Neural cell (in vitro differentiated cells): ENCODE results near the gene GPR84. TPM values are rescaled to one million over a fixed set of nuclear protein-coding genes. Genes with fewer than 3 reads are reported as not detected.

Experiments used
- H2AFZ ChIP-seq: fragments of 200-600, 300-800 bp; sonication (generic), shearing (Covaris generic); 2 replicates; pipeline ENCODE4 v1.6.0; 2014; ENCODE audit warnings: low read depth, mild to moderate bottlenecking, antibody characterized with exemption, low read length, moderate library complexity
- H3F3A ChIP-seq: fragments of 200-600 bp; shearing (Covaris generic); 2 replicates; pipeline ENCODE4 v1.6.1; 2016; ENCODE audit warnings: mild to moderate bottlenecking, moderate library complexity, mixed read lengths, antibody characterized with exemption, low read length; ENCODE audit not compliant: insufficient read depth, poor library complexity, severe bottlenecking
- H3K27ac ChIP-seq: fragments of 200-600, 300-800 bp; sonication (generic), shearing (Covaris generic); 2 replicates; pipeline ENCODE4 v1.5.1; 2014; ENCODE audit warnings: mild to moderate bottlenecking, low read length, moderate library complexity
- H3K27me3 ChIP-seq: fragments of 300-800, 200-600 bp; sonication (generic), shearing (Covaris generic); 2 replicates; pipeline ENCODE4 v1.6.0; 2014; ENCODE audit warnings: mild to moderate bottlenecking, low read depth, low read length, moderate library complexity; ENCODE audit not compliant: insufficient read depth
- H3K36me3 ChIP-seq: fragments of 300-800, 200-600 bp; sonication (generic), shearing (Covaris generic); 2 replicates; pipeline ENCODE4 v1.5.1; 2014; ENCODE audit warnings: mild to moderate bottlenecking, antibody characterized with exemption, low read length, moderate library complexity; ENCODE audit not compliant: insufficient read depth
- H3K4me2 ChIP-seq: fragments of 300-800, 200-600 bp; sonication (generic), shearing (Covaris generic); 2 replicates; pipeline ENCODE4 v1.6.0; 2014; ENCODE audit warnings: mild to moderate bottlenecking, low read length
- H3K4me3 ChIP-seq: fragments of 300-800, 200-600 bp; sonication (generic), shearing (Covaris generic); 2 replicates; pipeline ENCODE4 v1.5.1; 2014; ENCODE audit warnings: mild to moderate bottlenecking, low read length, moderate library complexity
- H3K79me2 ChIP-seq: fragments of 200-600 bp; shearing (Covaris generic); replicated peaks from 2 replicates; pipeline ENCODE4 v1.6.0; 2014; ENCODE audit warnings: mild to moderate bottlenecking, low read length, moderate library complexity; ENCODE audit not compliant: insufficient read depth
- H3K9ac ChIP-seq: fragments of 300-800, 200-600 bp; sonication (generic), shearing (Covaris generic); 2 replicates; pipeline ENCODE4 v1.6.1; 2016; ENCODE audit warnings: mild to moderate bottlenecking, low read length, mixed read lengths
- H3K9me2 ChIP-seq: fragments of 200-600 bp; shearing (Covaris generic); 2 replicates; pipeline ENCODE4 v1.6.1; 2016; ENCODE audit warnings: mild to moderate bottlenecking, low read length, mixed read lengths; ENCODE audit not compliant: insufficient read depth
- H3K9me3 ChIP-seq: fragments of 200-600, 300-800 bp; sonication (generic), shearing (Covaris generic); 2 replicates; pipeline ENCODE4 v1.6.1; 2016; ENCODE audit warnings: mild to moderate bottlenecking, mixed run types, low read length, moderate library complexity, mixed read lengths
- H4K20me1 ChIP-seq: fragments of 200-600 bp; shearing (Covaris generic); 2 replicates; pipeline ENCODE4 v1.6.1; 2016; ENCODE audit warnings: mild to moderate bottlenecking, mixed run types; ENCODE audit not compliant: insufficient read depth
- EP300 ChIP-seq: fragments of 450-650 bp; conservative IDR thresholded peaks from 2 replicates; pipeline ENCODE4 v1.6.1; 2014; ENCODE audit warnings: antibody characterized with exemption, mild to moderate bottlenecking, moderate library complexity; ENCODE audit not compliant: poor library complexity, severe bottlenecking
- EZH2 ChIP-seq: fragments of 200-600, 300-800 bp; shearing (Covaris generic), sonication (generic); IDR thresholded peaks from 2 replicates; pipeline ENCODE4 v1.6.1; 2014; ENCODE audit warnings: antibody characterized with exemption, low read length, borderline replicate concordance, mild to moderate bottlenecking; ENCODE audit not compliant: insufficient read depth, poor library complexity, severe bottlenecking
- MXI1 ChIP-seq: fragments of 450-650 bp; conservative IDR thresholded peaks from 2 replicates; pipeline ENCODE4 v1.6.1; 2014; ENCODE audit warnings: antibody characterized with exemption, mild to moderate bottlenecking; ENCODE audit not compliant: poor library complexity, severe bottlenecking
- POLR2AphosphoS5 ChIP-seq: IDR thresholded peaks from 2 replicates; pipeline ENCODE4 v1.6.1; 2012
- RAD21 ChIP-seq: fragments of 450-650 bp; conservative IDR thresholded peaks from 2 replicates; pipeline ENCODE4 v1.6.1; 2014; ENCODE audit warnings: antibody characterized with exemption, mild to moderate bottlenecking, moderate library complexity
- SMC3 ChIP-seq: fragments of 450-650 bp; conservative IDR thresholded peaks from 2 replicates; pipeline ENCODE4 v1.6.1; 2014; ENCODE audit warnings: antibody characterized with exemption, mild to moderate bottlenecking, moderate library complexity; ENCODE audit not compliant: poor library complexity
- TAF1 ChIP-seq: IDR thresholded peaks from 2 replicates; pipeline ENCODE4 v1.6.1; 2012; ENCODE audit warnings: low read depth
- polyA plus RNA-seq: library from polyadenylated mRNA; depleted of rRNA; stranded (reverse); fragments of >200 nt; gene quantifications from 2 replicates; pipeline ENCODE4 v1.2.3, GENCODE V29; 2014
- TF ChIP-seq, protein P1 (sequence below): IDR thresholded peaks from 2 replicates; pipeline ENCODE4 v1.6.1; 2012; ENCODE audit warnings: borderline replicate concordance
- TF ChIP-seq, protein P2 (sequence below): fragments of 450-650 bp; IDR thresholded peaks from 2 replicates; pipeline ENCODE4 v1.5.1; 2014; ENCODE audit warnings: antibody characterized with exemption, mild to moderate bottlenecking, moderate library complexity; ENCODE audit not compliant: poor library complexity, severe bottlenecking

The GPR84 gene
- polyA plus RNA-seq, 1 donor from 2014 or later = not detected

DNA sequence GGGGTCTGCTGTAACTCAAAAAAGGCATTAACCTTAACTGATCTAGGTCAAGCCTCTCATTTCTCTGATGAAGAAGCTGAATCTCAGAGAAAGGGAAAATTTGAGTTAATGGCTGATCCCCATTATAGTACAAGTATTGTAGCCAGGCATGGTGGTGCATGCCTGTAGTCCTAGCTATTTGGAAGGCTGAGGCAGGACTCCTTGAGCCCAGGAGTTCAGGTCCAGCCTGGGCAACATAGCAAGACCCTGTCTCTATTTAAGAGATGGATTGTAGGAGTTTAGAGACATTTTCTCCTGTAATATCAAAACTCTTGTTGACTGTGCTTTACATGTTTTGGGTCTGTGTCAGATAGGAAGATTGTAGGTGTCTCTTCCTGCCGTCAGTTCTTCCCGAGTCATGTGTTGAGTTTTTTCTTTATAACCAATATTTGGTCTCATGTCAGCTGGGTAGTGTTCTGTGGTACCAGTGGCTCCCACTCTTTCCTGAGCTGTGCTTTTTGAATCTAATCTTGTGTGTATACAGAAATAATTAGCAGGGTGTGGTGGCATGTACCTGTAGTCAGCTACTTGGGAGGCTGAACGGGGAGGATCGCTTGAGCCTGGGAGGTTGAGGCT is 30.8 kb downstream of the GPR84 start:
- Histone ChIP-seq H3K79me2 (peaks cover 11% of the 10 kb centered on the region), H3K36me3 (no peaks in the 10 kb centered on the region), H3F3A (no peaks in the 10 kb centered on the region), H3K4me3 (no peak overlapping the region), H3K9me3 (no peaks in the 10 kb centered on the region), H3K27ac (no peak overlapping the region), H3K27me3 (no peaks in the 10 kb centered on the region), H2AFZ (no peak overlapping the region), H3K9me2 (no peaks in the 10 kb centered on the region), H3K9ac (no peak overlapping the region), H3K4me2 (no peak overlapping the region), H4K20me1 (no peaks in the 10 kb centered on the region)
- TF ChIP-seq, protein P1, sequence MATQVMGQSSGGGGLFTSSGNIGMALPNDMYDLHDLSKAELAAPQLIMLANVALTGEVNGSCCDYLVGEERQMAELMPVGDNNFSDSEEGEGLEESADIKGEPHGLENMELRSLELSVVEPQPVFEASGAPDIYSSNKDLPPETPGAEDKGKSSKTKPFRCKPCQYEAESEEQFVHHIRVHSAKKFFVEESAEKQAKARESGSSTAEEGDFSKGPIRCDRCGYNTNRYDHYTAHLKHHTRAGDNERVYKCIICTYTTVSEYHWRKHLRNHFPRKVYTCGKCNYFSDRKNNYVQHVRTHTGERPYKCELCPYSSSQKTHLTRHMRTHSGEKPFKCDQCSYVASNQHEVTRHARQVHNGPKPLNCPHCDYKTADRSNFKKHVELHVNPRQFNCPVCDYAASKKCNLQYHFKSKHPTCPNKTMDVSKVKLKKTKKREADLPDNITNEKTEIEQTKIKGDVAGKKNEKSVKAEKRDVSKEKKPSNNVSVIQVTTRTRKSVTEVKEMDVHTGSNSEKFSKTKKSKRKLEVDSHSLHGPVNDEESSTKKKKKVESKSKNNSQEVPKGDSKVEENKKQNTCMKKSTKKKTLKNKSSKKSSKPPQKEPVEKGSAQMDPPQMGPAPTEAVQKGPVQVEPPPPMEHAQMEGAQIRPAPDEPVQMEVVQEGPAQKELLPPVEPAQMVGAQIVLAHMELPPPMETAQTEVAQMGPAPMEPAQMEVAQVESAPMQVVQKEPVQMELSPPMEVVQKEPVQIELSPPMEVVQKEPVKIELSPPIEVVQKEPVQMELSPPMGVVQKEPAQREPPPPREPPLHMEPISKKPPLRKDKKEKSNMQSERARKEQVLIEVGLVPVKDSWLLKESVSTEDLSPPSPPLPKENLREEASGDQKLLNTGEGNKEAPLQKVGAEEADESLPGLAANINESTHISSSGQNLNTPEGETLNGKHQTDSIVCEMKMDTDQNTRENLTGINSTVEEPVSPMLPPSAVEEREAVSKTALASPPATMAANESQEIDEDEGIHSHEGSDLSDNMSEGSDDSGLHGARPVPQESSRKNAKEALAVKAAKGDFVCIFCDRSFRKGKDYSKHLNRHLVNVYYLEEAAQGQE = no peak
- TF ChIP-seq MXI1 (no peak), TAF1 (no peak), SMC3 (no peak), EZH2 (no peak), RAD21 (no peak), EP300 (no peak), POLR2AphosphoS5 (no peak)
- TF ChIP-seq, protein P2, sequence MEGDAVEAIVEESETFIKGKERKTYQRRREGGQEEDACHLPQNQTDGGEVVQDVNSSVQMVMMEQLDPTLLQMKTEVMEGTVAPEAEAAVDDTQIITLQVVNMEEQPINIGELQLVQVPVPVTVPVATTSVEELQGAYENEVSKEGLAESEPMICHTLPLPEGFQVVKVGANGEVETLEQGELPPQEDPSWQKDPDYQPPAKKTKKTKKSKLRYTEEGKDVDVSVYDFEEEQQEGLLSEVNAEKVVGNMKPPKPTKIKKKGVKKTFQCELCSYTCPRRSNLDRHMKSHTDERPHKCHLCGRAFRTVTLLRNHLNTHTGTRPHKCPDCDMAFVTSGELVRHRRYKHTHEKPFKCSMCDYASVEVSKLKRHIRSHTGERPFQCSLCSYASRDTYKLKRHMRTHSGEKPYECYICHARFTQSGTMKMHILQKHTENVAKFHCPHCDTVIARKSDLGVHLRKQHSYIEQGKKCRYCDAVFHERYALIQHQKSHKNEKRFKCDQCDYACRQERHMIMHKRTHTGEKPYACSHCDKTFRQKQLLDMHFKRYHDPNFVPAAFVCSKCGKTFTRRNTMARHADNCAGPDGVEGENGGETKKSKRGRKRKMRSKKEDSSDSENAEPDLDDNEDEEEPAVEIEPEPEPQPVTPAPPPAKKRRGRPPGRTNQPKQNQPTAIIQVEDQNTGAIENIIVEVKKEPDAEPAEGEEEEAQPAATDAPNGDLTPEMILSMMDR = no peak

DNA sequence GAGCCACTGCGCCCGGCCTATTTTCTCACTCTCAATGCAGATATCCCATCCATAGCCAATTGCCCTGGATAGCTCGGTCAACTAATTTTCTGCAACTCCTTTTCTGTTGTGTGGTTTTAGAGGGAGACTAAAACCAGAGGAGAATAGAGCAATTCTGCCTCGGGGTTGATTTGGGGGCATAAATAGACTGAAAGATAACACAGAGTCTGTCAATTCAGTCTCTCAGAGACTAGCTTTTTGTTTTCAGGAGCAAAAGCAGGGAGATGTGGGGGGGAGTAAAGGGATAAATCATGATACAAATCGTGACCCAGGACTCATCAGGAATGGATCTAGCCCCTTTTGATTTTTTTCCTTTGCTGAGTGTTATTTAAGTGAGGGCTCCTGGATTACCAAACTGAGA is 32.8 kb downstream of the GPR84 start:
- H3K4me2 ChIP-seq = no peak overlapping the region
- H3K4me3 ChIP-seq = no peak overlapping the region
- no peaks in the 10 kb centered on the region for H3F3A ChIP-seq
- H3K9me2 ChIP-seq = no peaks in the 10 kb centered on the region
- H3K9ac ChIP-seq = no peak overlapping the region
- H3K9me3 ChIP-seq = no peaks in the 10 kb centered on the region
- TF ChIP-seq, protein P2 = no peak
- TF ChIP-seq TAF1 (no peak), MXI1 (no peak), EZH2 (no peak), EP300 (no peak), RAD21 (no peak), SMC3 (no peak), POLR2AphosphoS5 (no peak)
- TF ChIP-seq, protein P1 = no peak
- H2AFZ ChIP-seq = no peak overlapping the region
- peaks cover 14% of the 10 kb centered on the region for H3K79me2 ChIP-seq
- H3K27me3 ChIP-seq = no peaks in the 10 kb centered on the region
- H3K27ac ChIP-seq = no peak overlapping the region
- H3K36me3 ChIP-seq = no peaks in the 10 kb centered on the region
- H4K20me1 ChIP-seq = no peaks in the 10 kb centered on the region
